Lower leg skin (tissue), 3 donors: ENCODE results near the gene MCTP1.

Experiments
- CTCF ChIP-seq, 3 donors: fragments of 450-650 bp; IDR thresholded peaks; one replicate each; pipeline ENCODE4 v1.5.1; 2016; ENCODE audit warnings: antibody characterized with exemption in 3 of 3, mild to moderate bottlenecking in 3 of 3, moderate library complexity in 2 of 3
- POLR2A ChIP-seq, 2 donors: fragments of 450-650 bp; IDR thresholded peaks; one replicate each; pipeline ENCODE4 v1.6.1; 2016 to 2017; ENCODE audit warnings: antibody characterized with exemption in 2 of 2, mild to moderate bottlenecking in 1 of 2, moderate library complexity in 1 of 2

- TF ChIP-seq CTCF (IDR thresholded peaks at IDR 0.05) (no peak), POLR2A (IDR thresholded peaks at IDR 0.05) (no peak)
Observed at GRCh38 chr5:95134326-95134725, 150.6 kb downstream of the MCTP1 start.
